Natural killer cell (primary cell): ENCODE data around the gene TENM4. TPM values are rescaled to one million over a fixed set of nuclear protein-coding genes. Genes with fewer than 3 reads are reported as not detected.

Experiments
- ATAC-seq, 3 donors: fragments of 150-1000 bp in 2 of 3; fragments of 200-7000 bp in 1 of 3; cut with Tn5 transposase; 1 replicate in 1 of 3; 2 replicates in 2 of 3; pipeline ENCODE4 v1.10.0; 2021; ENCODE audit warnings: mild to moderate bottlenecking in 2 of 3, moderate library complexity in 2 of 3
- DNase-seq, 2 donors: peaks; one replicate each; pipeline versions ENCODE4 v3.0.0 to v3.0.0-alpha.2; 2013 to 2021; ENCODE audit warnings: mixed read lengths in 1 of 2
- H3K27ac ChIP-seq: one replicate; pipeline ENCODE4 v1.5.1; 2013; ENCODE audit warnings: mild to moderate bottlenecking, low read length
- H3K27me3 ChIP-seq: one replicate; pipeline ENCODE4 v1.6.1; 2013; ENCODE audit warnings: low read length; ENCODE audit not compliant: control insufficient read depth, insufficient read depth
- H3K36me3 ChIP-seq: one replicate; pipeline ENCODE4 v1.6.1; 2013; ENCODE audit warnings: low read length; ENCODE audit not compliant: control insufficient read depth, insufficient read depth
- H3K4me1 ChIP-seq: one replicate; pipeline ENCODE4 v1.6.1; 2013; ENCODE audit warnings: low read length; ENCODE audit not compliant: control insufficient read depth, insufficient read depth
- H3K4me3 ChIP-seq: one replicate; pipeline ENCODE4 v1.5.1; 2013; ENCODE audit warnings: low read length
- H3K9me3 ChIP-seq: one replicate; pipeline ENCODE4 v1.6.1; 2013; ENCODE audit warnings: low read length; ENCODE audit not compliant: control insufficient read depth, insufficient read depth
- H3K27ac Mint-ChIP-seq, 2 donors: one replicate each; pipeline ENCODE4 v1.8.0; 2022; ENCODE audit warnings: mild to moderate bottlenecking in 2 of 2, mixed read lengths in 2 of 2, moderate library complexity in 1 of 2
- H3K27me3 Mint-ChIP-seq, 2 donors: one replicate each; pipeline ENCODE4 v1.8.0; 2022; ENCODE audit warnings: low read depth in 2 of 2, mixed read lengths in 2 of 2
- H3K36me3 Mint-ChIP-seq: one replicate; pipeline ENCODE4 v1.8.0; 2022; ENCODE audit warnings: mixed read lengths
- H3K4me1 Mint-ChIP-seq, 2 donors: one replicate each; pipeline ENCODE4 v1.8.0; 2022; ENCODE audit warnings: mixed read lengths in 2 of 2
- H3K4me3 Mint-ChIP-seq: one replicate; pipeline ENCODE4 v1.8.0; 2022; ENCODE audit warnings: mild to moderate bottlenecking, moderate library complexity, mixed read lengths
- H3K9me3 Mint-ChIP-seq, 2 donors: one replicate each; pipeline ENCODE4 v1.8.0; 2022; ENCODE audit warnings: mixed read lengths in 2 of 2
- WGBS: methylation state at CpG from one replicate; pipeline ENCODE4 v1.1.7; 2013; ENCODE audit warnings: missing lambda C conversion rate; ENCODE audit not compliant: insufficient coverage; 5-methylcytosine and 5-hydroxymethylcytosine counted together
- intact Hi-C: fragments of 100-400 bp; cut with micrococcal nuclease; formaldehyde crosslinking; loops from one replicate; pipeline ENCODE4 v1.14.2; 2022
- total RNA-seq, 4 donors: library from RNA; stranded (reverse); fragments of 120-200 nt in 1 of 4; gene quantifications; one replicate each; pipeline versions ENCODE4 v1.2.3 to v1.2.4, GENCODE V29; 2013 to 2022
- TF ChIP-seq, protein P1 (sequence below): fragments of 200-600 bp; IDR thresholded peaks from one replicate; pipeline ENCODE4 v1.8.0; 2022; ENCODE audit warnings: antibody characterized with exemption

TENM4 gene
- total RNA-seq, 3 donors from 2014 or later (not counting 1 experiment from before 2014, with no cell fraction given) = 0.63 to 0.75 TPM; not detected in 1

DNA sequence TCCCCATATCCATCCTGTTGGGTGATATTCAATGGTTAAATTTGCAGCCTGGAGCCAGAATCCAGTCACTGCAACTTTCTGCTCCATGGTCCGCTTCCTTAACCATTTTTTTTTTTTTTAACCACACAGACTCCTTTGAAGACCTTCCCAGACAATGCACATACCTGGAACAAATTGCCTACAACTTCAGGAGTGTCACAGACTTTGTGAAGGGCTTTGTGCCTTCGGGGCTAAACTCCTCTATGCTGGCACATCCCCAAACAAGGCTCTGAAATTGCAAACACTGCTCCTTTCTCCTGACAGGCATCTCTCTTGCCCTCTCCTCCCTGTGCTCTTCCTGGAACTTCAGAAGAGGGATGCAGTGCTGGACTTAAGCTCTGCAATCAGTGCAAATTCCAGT, 40.6 kb downstream of the TENM4 start:
- Histone ChIP-seq H3K4me1 (no peaks in the 10 kb centered on the region), H3K36me3 (no peaks in the 10 kb centered on the region), H3K9me3 (no peaks in the 10 kb centered on the region), H3K4me3 (no peak overlapping the region), H3K27me3 (no peaks in the 10 kb centered on the region), H3K27ac (no peak overlapping the region)
- DNase-seq (no peak), ATAC-seq (no peak)
- Mint-ChIP-seq H3K27ac (no peak overlapping the region), H3K4me3 (no peak overlapping the region), H3K4me1 (no peaks in the 10 kb centered on the region), H3K36me3 (no peaks in the 10 kb centered on the region), H3K27me3 (no peaks in the 10 kb centered on the region), H3K9me3 (peaks cover 3 to 6% of the 10 kb centered on the region in 2 donors)
- TF ChIP-seq, protein P1, sequence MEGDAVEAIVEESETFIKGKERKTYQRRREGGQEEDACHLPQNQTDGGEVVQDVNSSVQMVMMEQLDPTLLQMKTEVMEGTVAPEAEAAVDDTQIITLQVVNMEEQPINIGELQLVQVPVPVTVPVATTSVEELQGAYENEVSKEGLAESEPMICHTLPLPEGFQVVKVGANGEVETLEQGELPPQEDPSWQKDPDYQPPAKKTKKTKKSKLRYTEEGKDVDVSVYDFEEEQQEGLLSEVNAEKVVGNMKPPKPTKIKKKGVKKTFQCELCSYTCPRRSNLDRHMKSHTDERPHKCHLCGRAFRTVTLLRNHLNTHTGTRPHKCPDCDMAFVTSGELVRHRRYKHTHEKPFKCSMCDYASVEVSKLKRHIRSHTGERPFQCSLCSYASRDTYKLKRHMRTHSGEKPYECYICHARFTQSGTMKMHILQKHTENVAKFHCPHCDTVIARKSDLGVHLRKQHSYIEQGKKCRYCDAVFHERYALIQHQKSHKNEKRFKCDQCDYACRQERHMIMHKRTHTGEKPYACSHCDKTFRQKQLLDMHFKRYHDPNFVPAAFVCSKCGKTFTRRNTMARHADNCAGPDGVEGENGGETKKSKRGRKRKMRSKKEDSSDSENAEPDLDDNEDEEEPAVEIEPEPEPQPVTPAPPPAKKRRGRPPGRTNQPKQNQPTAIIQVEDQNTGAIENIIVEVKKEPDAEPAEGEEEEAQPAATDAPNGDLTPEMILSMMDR = no peak
- intact Hi-C loops = no loop called here
- 69% methylated on average over 2 of the region's 2 CpGs for WGBS

DNA sequence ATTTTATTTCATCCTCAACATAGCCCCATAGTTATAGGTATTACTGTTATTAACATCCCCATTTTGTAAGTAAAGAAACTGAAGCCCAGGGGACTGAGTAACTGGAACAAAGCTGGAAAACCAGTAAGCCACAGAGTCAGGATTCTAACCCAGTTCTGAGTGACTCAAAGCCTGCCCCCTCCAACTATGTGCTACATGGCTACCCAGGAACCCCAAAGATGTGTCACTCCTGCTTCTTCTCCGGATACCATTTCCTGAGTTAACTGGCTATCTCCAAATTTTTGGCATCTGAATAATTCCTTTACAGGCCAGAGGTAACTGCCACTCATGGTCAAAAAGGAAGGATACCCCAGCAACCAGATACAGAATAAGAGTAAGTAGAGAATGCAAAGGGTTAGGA, 43.6 kb downstream of the TENM4 start:
- H3K4me1 ChIP-seq = no peaks in the 10 kb centered on the region
- no peak overlapping the region for H3K4me3 ChIP-seq
- Mint-ChIP-seq H3K9me3 (peaks cover 2% of the 10 kb centered on the region in 2 donors), H3K36me3 (no peaks in the 10 kb centered on the region), H3K4me3 (no peak overlapping the region), H3K4me1 (no peaks in the 10 kb centered on the region), H3K27me3 (no peaks in the 10 kb centered on the region), H3K27ac (no peak overlapping the region)
- TF ChIP-seq, protein P1 = no peak
- intact Hi-C loops = no loop called here
- H3K27ac ChIP-seq = no peak overlapping the region
- no peaks in the 10 kb centered on the region for H3K9me3 ChIP-seq
- H3K36me3 ChIP-seq = no peaks in the 10 kb centered on the region
- no peaks in the 10 kb centered on the region for H3K27me3 ChIP-seq
- DNase-seq = no peak
- 95% methylated on average over 1 of the region's 1 CpG for WGBS
- no peak for ATAC-seq

DNA sequence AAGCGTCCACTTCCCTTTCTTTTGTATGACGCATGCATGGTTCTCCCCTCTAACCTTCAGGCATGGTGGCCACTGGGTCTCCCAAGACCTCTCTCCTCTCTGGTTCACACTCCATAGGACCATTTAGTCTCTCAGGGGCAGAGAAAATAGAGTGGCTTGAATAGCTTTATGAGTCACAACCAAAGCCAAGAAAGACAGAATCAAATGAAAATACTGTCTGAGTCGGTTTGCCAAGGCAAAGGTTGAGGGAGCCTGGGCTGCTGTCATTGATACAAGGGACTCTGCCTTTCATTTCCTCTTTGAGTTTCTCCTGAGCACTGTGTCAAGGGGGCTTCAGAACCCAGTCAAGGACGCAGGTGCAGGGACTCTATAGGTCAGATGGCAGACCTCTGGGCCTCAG, 44.2 kb downstream of the TENM4 start:
- Mint-ChIP-seq H3K9me3 (peaks cover 2% of the 10 kb centered on the region in 2 donors), H3K36me3 (no peaks in the 10 kb centered on the region), H3K4me3 (no peak overlapping the region), H3K4me1 (no peaks in the 10 kb centered on the region), H3K27ac (no peak overlapping the region), H3K27me3 (no peaks in the 10 kb centered on the region)
- intact Hi-C loops = no loop called here
- DNase-seq (no peak), ATAC-seq (no peak)
- Histone ChIP-seq H3K27ac (no peak overlapping the region), H3K9me3 (no peaks in the 10 kb centered on the region), H3K4me1 (no peaks in the 10 kb centered on the region), H3K36me3 (no peaks in the 10 kb centered on the region), H3K27me3 (no peaks in the 10 kb centered on the region), H3K4me3 (no peak overlapping the region)
- 73% methylated on average over 4 of the region's 4 CpGs for WGBS
- TF ChIP-seq, protein P1 = no peak

DNA sequence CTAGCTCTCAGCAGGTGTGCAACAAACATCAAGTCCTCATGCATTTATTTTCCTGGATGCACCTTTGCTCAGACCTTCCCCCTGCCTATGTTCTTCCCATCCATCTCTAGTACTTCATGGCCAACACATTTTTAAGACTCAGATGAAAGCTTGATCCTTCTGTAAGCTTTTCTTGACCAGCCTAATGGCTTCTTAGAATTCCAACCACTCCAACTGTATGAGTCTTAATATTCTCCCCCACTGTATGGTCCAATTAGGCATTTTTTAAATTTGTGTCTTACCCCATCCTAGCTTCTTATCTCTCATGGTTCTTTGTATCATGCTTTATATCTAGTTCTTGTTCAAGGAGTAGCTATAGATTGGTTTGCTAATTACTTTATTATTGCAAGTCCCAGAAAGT, 44.8 kb downstream of the TENM4 start:
- TF ChIP-seq, protein P1 = no peak
- Mint-ChIP-seq H3K9me3 (peaks cover 2% of the 10 kb centered on the region in 2 donors), H3K27me3 (no peaks in the 10 kb centered on the region), H3K4me1 (no peaks in the 10 kb centered on the region), H3K27ac (no peak overlapping the region), H3K36me3 (no peaks in the 10 kb centered on the region), H3K4me3 (no peak overlapping the region)
- Histone ChIP-seq H3K9me3 (no peaks in the 10 kb centered on the region), H3K27me3 (no peaks in the 10 kb centered on the region), H3K36me3 (no peaks in the 10 kb centered on the region), H3K4me3 (no peak overlapping the region), H3K4me1 (no peaks in the 10 kb centered on the region), H3K27ac (no peak overlapping the region)
- DNase-seq = no peak
- no peak for ATAC-seq
- intact Hi-C loops = no loop called here
